SK-N-SH (cell line): ENCODE measurements around the gene HBQ1. TPM values are rescaled to one million over a fixed set of nuclear protein-coding genes. Genes with fewer than 3 reads are reported as not detected.

ENCODE experiments used
- CTCF ChIA-PET: fragments of 300-600, 350-600 bp; formaldehyde crosslinking; extraction: SDS; loops from one replicate; lab custom pipeline; 2021; lab: Yijun Ruan, JAX
- POLR2A ChIA-PET: fragments of 350-600 bp; sonication (Branson Sonifier 250); formaldehyde crosslinking; extraction: SDS; loops from one replicate; lab custom pipeline; 2020; ENCODE audit warnings: antibody characterized with exemption, inconsistent platforms; lab: Yijun Ruan, JAX
- DNase-seq: peaks from one replicate; pipeline ENCODE4 v3.0.0; 2012
- H2AFZ ChIP-seq: fragments of 200-600 bp; sonication (generic); 2 replicates; pipeline ENCODE4 v1.8.1; 2016; ENCODE audit warnings: antibody characterized with exemption, mild to moderate bottlenecking, low read depth
- H3F3A ChIP-seq: fragments of 200-600 bp; sonication (generic); replicated peaks from 2 replicates; pipeline ENCODE3; 2016; ENCODE audit warnings: antibody characterized with exemption, mild to moderate bottlenecking; ENCODE audit not compliant: insufficient read depth
- H3K27ac ChIP-seq, 2 experiments: fragments of 200-500 bp in 1 of 2; fragments of 200-600 bp in 1 of 2; sonication (Bioruptor generic) in 1 of 2; sonication (generic), shearing (Covaris generic) in 1 of 2; 2 replicates each; pipeline versions ENCODE4 v1.5.1 to v1.6.1; 2014 to 2016; ENCODE audit warnings: low read depth in 2 of 2, inconsistent platforms in 1 of 2, low read length in 1 of 2, mild to moderate bottlenecking in 1 of 2, mixed read lengths in 1 of 2
- H3K27me3 ChIP-seq: fragments of 200-600 bp; sonication (generic), shearing (Covaris generic); 2 replicates; pipeline ENCODE4 v1.6.1; 2016; ENCODE audit warnings: mixed run types; ENCODE audit not compliant: insufficient read depth
- H3K36me3 ChIP-seq, 2 experiments: fragments of 200-500 bp in 1 of 2; fragments of 200-600 bp in 1 of 2; sonication (Bioruptor generic) in 1 of 2; sonication (generic) in 1 of 2; replicated peaks in 1 of 2; 2 replicates each; pipeline versions ENCODE3 to v1.5.1; 2014 to 2016; ENCODE audit warnings: low read length in 1 of 2, mild to moderate bottlenecking in 1 of 2; ENCODE audit not compliant: insufficient read depth in 2 of 2, control insufficient read depth in 1 of 2
- H3K4me1 ChIP-seq, 2 experiments: fragments of 200-500 bp in 1 of 2; fragments of 200-600 bp in 1 of 2; sonication (Bioruptor generic) in 1 of 2; sonication (generic), shearing (Covaris generic) in 1 of 2; 2 replicates each; pipeline versions ENCODE4 v1.5.1 to v1.6.1; 2014 to 2016; ENCODE audit warnings: low read depth in 1 of 2, low read length in 1 of 2, mixed run types in 1 of 2; ENCODE audit not compliant: insufficient read depth in 2 of 2, control insufficient read depth in 1 of 2
- H3K4me2 ChIP-seq: fragments of 200-600 bp; sonication (generic), shearing (Covaris generic); 2 replicates; pipeline ENCODE4 v1.6.1; 2017; ENCODE audit warnings: mixed run types
- H3K4me3 ChIP-seq, 2 experiments: fragments of 200-500 bp in 1 of 2; fragments of 200-600 bp in 1 of 2; sonication (Bioruptor generic) in 1 of 2; sonication (generic), shearing (Covaris generic) in 1 of 2; 2 replicates each; pipeline versions ENCODE4 v1.5.1 to v1.8.1; 2014 to 2016; ENCODE audit warnings: low read depth in 2 of 2, inconsistent platforms in 1 of 2, low read length in 1 of 2, mild to moderate bottlenecking in 1 of 2, mixed read lengths in 1 of 2, moderate library complexity in 1 of 2
- H3K79me2 ChIP-seq: fragments of 200-600 bp; sonication (generic); 2 replicates; pipeline ENCODE4 v1.8.1; 2017; ENCODE audit warnings: mild to moderate bottlenecking; ENCODE audit not compliant: insufficient read depth
- H3K9ac ChIP-seq: fragments of 200-600 bp; sonication (generic); 2 replicates; pipeline ENCODE4 v1.6.1; 2017; ENCODE audit warnings: mixed run types
- H3K9me2 ChIP-seq: fragments of 200-600 bp; sonication (generic); 2 replicates; pipeline ENCODE4 v1.6.1; 2017; ENCODE audit warnings: mixed run types
- H3K9me3 ChIP-seq: fragments of 200-600 bp; sonication (generic); 2 replicates; pipeline ENCODE4 v1.6.1; 2017; ENCODE audit warnings: mixed run types, mild to moderate bottlenecking, moderate library complexity
- H4K20me1 ChIP-seq: fragments of 200-600 bp; sonication (generic); 2 replicates; pipeline ENCODE4 v1.6.1; 2017; ENCODE audit warnings: mild to moderate bottlenecking, mixed run types; ENCODE audit not compliant: insufficient read depth
- CHD2 ChIP-seq: fragments of 150-350 bp; IDR thresholded peaks from 2 replicates; pipeline ENCODE4 v1.6.1; 2018; ENCODE audit warnings: low read length; ENCODE audit not compliant: partially characterized antibody
- CTCF ChIP-seq: fragments of 200-600 bp; sonication (generic); IDR thresholded peaks from 2 replicates; pipeline ENCODE4 v1.6.1; 2017; ENCODE audit warnings: antibody characterized with exemption, mild to moderate bottlenecking, moderate library complexity
- ELF1 ChIP-seq: IDR thresholded peaks from 2 replicates; pipeline ENCODE4 v1.4.0; 2012
- EP300 ChIP-seq, 2 experiments: IDR thresholded peaks; 2 replicates each; pipeline versions ENCODE4 v1.4.0 to v1.6.1; 2012; ENCODE audit warnings: borderline replicate concordance in 1 of 2, low read depth in 1 of 2, low read length in 1 of 2
- IRF3 ChIP-seq: fragments of 150-350 bp; IDR thresholded peaks from 2 replicates; pipeline ENCODE4 v1.6.1; 2016; ENCODE audit warnings: mild to moderate bottlenecking, low read depth, low read length
- JUND ChIP-seq: IDR thresholded peaks from 2 replicates; pipeline ENCODE4 v1.4.0; 2012
- MXI1 ChIP-seq: IDR thresholded peaks from 2 replicates; pipeline ENCODE4 v1.6.1; 2012; ENCODE audit warnings: mild to moderate bottlenecking, low read depth, low read length, improper control_type of control experiment
- NFIC ChIP-seq: IDR thresholded peaks from 2 replicates; pipeline ENCODE4 v1.4.0; 2012; ENCODE audit warnings: borderline replicate concordance
- RCOR1 ChIP-seq: fragments of 150-350 bp; IDR thresholded peaks from 2 replicates; pipeline ENCODE4 v1.6.1; 2017; ENCODE audit warnings: antibody characterized with exemption, low read length
- USF2 ChIP-seq: fragments of 150-350 bp; IDR thresholded peaks from 2 replicates; pipeline ENCODE4 v1.6.1; 2017; ENCODE audit warnings: antibody characterized with exemption, low read length, low read depth, borderline replicate concordance
- YY1 ChIP-seq: IDR thresholded peaks from 2 replicates; pipeline ENCODE4 v1.4.0; 2012; ENCODE audit warnings: low read depth, mild to moderate bottlenecking
- ZBTB33 ChIP-seq: IDR thresholded peaks from 2 replicates; pipeline ENCODE4 v1.4.0; 2012; ENCODE audit warnings: low read depth, borderline replicate concordance
- WGBS: methylation state at CpG from one replicate; pipeline ENCODE4 v1.1.6; 2017; ENCODE audit warnings: low lambda C conversion rate; 5-methylcytosine and 5-hydroxymethylcytosine counted together
- polyA plus RNA-seq, 3 experiments: library from polyadenylated mRNA; depleted of rRNA; stranded (reverse); fragments of >200 nt; gene quantifications; 2 replicates each; pipeline ENCODE4 v1.2.3, GENCODE V29; 2012

The HBQ1 gene
- polyA plus RNA-seq, 1 of the 3 experiments (the other 2 are of a cell fraction) = 5.2 TPM

- no peak for TF ChIP-seq USF2
- no peak for TF ChIP-seq MXI1
- no peak for TF ChIP-seq ELF1
- no peak for TF ChIP-seq YY1
- no peak for TF ChIP-seq IRF3
- peak; percentile 62 for TF ChIP-seq CTCF
- TF ChIP-seq EP300 (IDR thresholded peaks at IDR 0.05; ENCODE audit: borderline replicate concordance in 1 of 2, low read depth in 1 of 2, low read length in 1 of 2) = no peak
- TF ChIP-seq NFIC = no peak
These were observed at the start of gene HBQ1 (continued) for GRCh38 chr16:180101-180675.

- H3K9me2 ChIP-seq = no peaks in the 10 kb centered on the region
- peaks cover 52% of the 10 kb centered on the region for H3K79me2 ChIP-seq
- H3K27ac ChIP-seq = no peak overlapping the region
- ChIA-PET POLR2A (no interaction called here), CTCF (interaction anchor here (1.1 to 5.8 kb wide), 4 partner anchors 12 to 50 kb away, joined by 3 to 31 read pairs (median 8); partner anchors contain the start of gene HBQ1)
- no peaks in the 10 kb centered on the region for H4K20me1 ChIP-seq
- 97% methylated on average over 15 of the region's 15 CpGs for WGBS
- peaks cover 9% of the 10 kb centered on the region for H3F3A ChIP-seq
- H3K9ac ChIP-seq = no peak overlapping the region
- TF ChIP-seq RCOR1 (no peak), ELF1 (no peak), CHD2 (no peak), JUND (no peak), ZBTB33 (no peak)
- H3K36me3 ChIP-seq = no peaks in the 10 kb centered on the region
- no peaks in the 10 kb centered on the region for H3K4me1 ChIP-seq
- no peak overlapping the region for H3K4me2 ChIP-seq
- H3K9me3 ChIP-seq = no peaks in the 10 kb centered on the region
- no peak overlapping the region for H2AFZ ChIP-seq
- H3K4me3 ChIP-seq = no peak overlapping the region
- H3K27me3 ChIP-seq = no peaks in the 10 kb centered on the region
- no peak for DNase-seq
These were observed 49.6 kb upstream of the HBQ1 start for GRCh38 chr16:130533-131173.
